H9 (cell line): ENCODE measurements around the gene DHCR7. TPM values are rescaled to one million over a fixed set of nuclear protein-coding genes. Genes with fewer than 3 reads are reported as not detected.

ENCODE experiments used
- DNase-seq: peaks from one replicate; pipeline ENCODE4 v3.0.0-alpha.2; 2017
- H2AFZ ChIP-seq: one replicate; pipeline ENCODE4 v1.6.1; 2013; ENCODE audit warnings: mild to moderate bottlenecking, low read length, control low read depth, moderate library complexity
- H2AK5ac ChIP-seq: 2 replicates; pipeline ENCODE4 v1.6.1; 2013; ENCODE audit warnings: low read length, control low read depth, mixed read lengths; ENCODE audit not compliant: insufficient read length
- H2BK120ac ChIP-seq: one replicate; pipeline ENCODE4 v1.6.1; 2013; ENCODE audit warnings: low read depth, mild to moderate bottlenecking, low read length, control low read depth, inconsistent platforms; ENCODE audit not compliant: poor library complexity, severe bottlenecking
- H2BK12ac ChIP-seq: 2 replicates; pipeline ENCODE4 v1.6.1; 2013; ENCODE audit warnings: low read length, control low read depth, mixed read lengths, low read depth; ENCODE audit not compliant: insufficient read length
- H2BK15ac ChIP-seq: 2 replicates; pipeline ENCODE4 v1.6.1; 2013; ENCODE audit warnings: low read depth, low read length, control low read depth
- H2BK20ac ChIP-seq: one replicate; pipeline ENCODE4 v1.6.1; 2013; ENCODE audit warnings: low read depth, mild to moderate bottlenecking, low read length, control low read depth, inconsistent platforms; ENCODE audit not compliant: poor library complexity, severe bottlenecking
- H2BK5ac ChIP-seq: 2 replicates; pipeline ENCODE4 v1.6.1; 2013; ENCODE audit warnings: low read length, control low read depth, mixed read lengths; ENCODE audit not compliant: insufficient read length
- H3K14ac ChIP-seq: 2 replicates; pipeline ENCODE4 v1.6.1; 2013; ENCODE audit warnings: low read length, control low read depth; ENCODE audit not compliant: insufficient read depth
- H3K18ac ChIP-seq: 2 replicates; pipeline ENCODE4 v1.6.1; 2013; ENCODE audit warnings: low read depth, mild to moderate bottlenecking, mixed read lengths, low read length, control low read depth; ENCODE audit not compliant: insufficient read length
- H3K23ac ChIP-seq: 2 replicates; pipeline ENCODE4 v1.6.1; 2013; ENCODE audit warnings: low read length, control low read depth, mixed read lengths, low read depth; ENCODE audit not compliant: insufficient read length
- H3K23me2 ChIP-seq: 2 replicates; pipeline ENCODE4 v1.6.1; 2013; ENCODE audit warnings: low read depth, mild to moderate bottlenecking, mixed read lengths, low read length, control low read depth; ENCODE audit not compliant: insufficient read length, poor library complexity, severe bottlenecking
- H3K27ac ChIP-seq: 2 replicates; pipeline ENCODE4 v1.5.1; 2013; ENCODE audit warnings: low read length, control low read depth, mixed read lengths, low read depth; ENCODE audit not compliant: insufficient read length
- H3K27me3 ChIP-seq: 2 replicates; pipeline ENCODE4 v1.6.1; 2013; ENCODE audit warnings: low read length, control low read depth, inconsistent platforms; ENCODE audit not compliant: insufficient read depth
- H3K4ac ChIP-seq: 2 replicates; pipeline ENCODE4 v1.6.1; 2013; ENCODE audit warnings: low read depth, mild to moderate bottlenecking, control low read depth, inconsistent platforms, low read length, moderate library complexity
- H3K4me1 ChIP-seq: 2 replicates; pipeline ENCODE4 v1.6.1; 2013; ENCODE audit warnings: low read length, control low read depth, inconsistent platforms; ENCODE audit not compliant: insufficient read depth
- H3K4me2 ChIP-seq: 2 replicates; pipeline ENCODE4 v1.6.1; 2013; ENCODE audit warnings: low read length, control low read depth, mixed read lengths; ENCODE audit not compliant: insufficient read length, insufficient read depth
- H3K56ac ChIP-seq: 2 replicates; pipeline ENCODE4 v1.6.1; 2013; ENCODE audit warnings: low read depth, mild to moderate bottlenecking, mixed read lengths, low read length, control low read depth; ENCODE audit not compliant: insufficient read length
- H3K79me1 ChIP-seq: 2 replicates; pipeline ENCODE4 v1.6.1; 2013; ENCODE audit warnings: low read depth, mild to moderate bottlenecking, moderate library complexity, low read length, control low read depth, inconsistent platforms; ENCODE audit not compliant: insufficient read depth, poor library complexity, severe bottlenecking
- H3K79me2 ChIP-seq: 2 replicates; pipeline ENCODE4 v1.6.1; 2013; ENCODE audit warnings: low read length, control low read depth, inconsistent platforms; ENCODE audit not compliant: insufficient read depth
- H3K9ac ChIP-seq: 2 replicates; pipeline ENCODE4 v1.6.1; 2013; ENCODE audit warnings: low read length, control low read depth, mixed read lengths; ENCODE audit not compliant: insufficient read length; ENCODE audit errors: extremely low read depth
- H3K9me3 ChIP-seq: one replicate; pipeline ENCODE4 v1.6.1; 2013; ENCODE audit warnings: low read depth, low read length, inconsistent platforms; ENCODE audit not compliant: control insufficient read depth
- H3T11ph ChIP-seq: one replicate; pipeline ENCODE4 v1.6.1; 2013; ENCODE audit warnings: mild to moderate bottlenecking, low read length, control low read depth, inconsistent platforms
- H4K20me1 ChIP-seq: one replicate; pipeline ENCODE4 v1.6.1; 2013; ENCODE audit not compliant: control insufficient read depth, insufficient read length, insufficient read depth
- H4K5ac ChIP-seq: 2 replicates; pipeline ENCODE4 v1.6.1; 2013; ENCODE audit warnings: low read depth, mild to moderate bottlenecking, mixed read lengths, low read length, control low read depth; ENCODE audit not compliant: insufficient read length
- H4K8ac ChIP-seq: replicated peaks from 2 replicates; pipeline ENCODE4 v1.6.1; 2013; ENCODE audit warnings: low read length, control low read depth, mixed read lengths, low read depth; ENCODE audit not compliant: insufficient read length
- H4K91ac ChIP-seq: 2 replicates; pipeline ENCODE4 v1.6.1; 2013; ENCODE audit warnings: low read depth, mild to moderate bottlenecking, moderate library complexity, mixed read lengths, low read length, control low read depth; ENCODE audit not compliant: insufficient read length
- H3K27ac Mint-ChIP-seq, 3 experiments: 2 replicates in 2 of 3; 3 replicates in 1 of 3; pipeline ENCODE4 v1.8.0; 2020 to 2021; ENCODE audit warnings: mixed read lengths in 3 of 3, mild to moderate bottlenecking in 1 of 3, moderate library complexity in 1 of 3
- H3K27me3 Mint-ChIP-seq: 2 replicates; pipeline ENCODE4 v1.8.0; 2021; ENCODE audit warnings: low read depth, mild to moderate bottlenecking, moderate library complexity, mixed read lengths
- H3K36me3 Mint-ChIP-seq, 3 experiments: 2 replicates in 2 of 3; 3 replicates in 1 of 3; pipeline ENCODE4 v1.8.0; 2020 to 2021; ENCODE audit warnings: low read depth in 3 of 3, mixed read lengths in 3 of 3; ENCODE audit not compliant: insufficient read depth in 1 of 3
- H3K4me1 Mint-ChIP-seq, 2 experiments: 2 replicates each; pipeline ENCODE4 v1.8.0; 2020; ENCODE audit warnings: mixed read lengths in 2 of 2
- H3K4me3 Mint-ChIP-seq, 2 experiments: 2 replicates in 1 of 2; 3 replicates in 1 of 2; pipeline ENCODE4 v1.8.0; 2020 to 2021; ENCODE audit warnings: mild to moderate bottlenecking in 2 of 2, mixed read lengths in 2 of 2, moderate library complexity in 1 of 2
- H3K9me3 Mint-ChIP-seq, 2 experiments: 2 replicates in 1 of 2; 3 replicates in 1 of 2; pipeline ENCODE4 v1.8.0; 2020; ENCODE audit warnings: mild to moderate bottlenecking in 2 of 2, mixed read lengths in 2 of 2, moderate library complexity in 1 of 2
- CTCF ChIP-seq: fragments of 200-600 bp; sonication (generic); conservative IDR thresholded peaks from 3 replicates; pipeline ENCODE4 v1.8.0; 2021; ENCODE audit warnings: antibody characterized with exemption, mild to moderate bottlenecking
- WGBS: extraction: QIAGEN DNeasy Blood & Tissue Kit; methylation state at CpG from one replicate; pipeline ENCODE4 v1.1.7; 2013; ENCODE audit warnings: missing lambda C conversion rate, low lambda C conversion rate, mixed read lengths; ENCODE audit not compliant: insufficient read length; ENCODE audit errors: extremely low coverage; 5-methylcytosine and 5-hydroxymethylcytosine counted together
- total RNA-seq: library from RNA; stranded (reverse); gene quantifications from 2 replicates; pipeline ENCODE4 v1.2.1, GENCODE V29; 2021

DHCR7 gene
- total RNA-seq, 1 experiment from 2014 or later: 124 TPM

- H3K27me3 ChIP-seq: no peaks in the 10 kb centered on the region
- no peak overlapping the region for H3K14ac ChIP-seq
- H3K9me3 ChIP-seq: no peaks in the 10 kb centered on the region
- H2BK120ac ChIP-seq: no peak overlapping the region
- H2BK20ac ChIP-seq: no peak overlapping the region
- H3K56ac ChIP-seq: no peak overlapping the region
- no peak overlapping the region for H3K4me2 ChIP-seq
- no peaks in the 10 kb centered on the region for H3K23me2 ChIP-seq
- no peaks in the 10 kb centered on the region for H3K79me1 ChIP-seq
- no peak overlapping the region for H3K9ac ChIP-seq
- no peak overlapping the region for H2BK15ac ChIP-seq
- H4K8ac ChIP-seq: no peak overlapping the region
- peaks cover 0 to 1% of the 10 kb centered on the region in 2 experiments; a peak in 1 of 5 replicates for H3K9me3 Mint-ChIP-seq
- H3T11ph ChIP-seq: no peak overlapping the region
- no peak overlapping the region for H2BK12ac ChIP-seq
- no peak overlapping the region for H3K4me3 Mint-ChIP-seq
- no peak overlapping the region for H2BK5ac ChIP-seq
- H3K27ac ChIP-seq: no peak overlapping the region
- no peak overlapping the region for H3K23ac ChIP-seq
- H3K4me1 Mint-ChIP-seq: peaks cover 4 to 6% of the 10 kb centered on the region in 2 experiments; a peak in 3 of 4 replicates
- no peak overlapping the region for H4K91ac ChIP-seq
- H3K79me2 ChIP-seq: no peaks in the 10 kb centered on the region
- WGBS: no CpG with 5 or more reads among the region's 19 CpGs
- no peak for TF ChIP-seq CTCF
- no peak overlapping the region for H3K4ac ChIP-seq
- no peak overlapping the region for H2AFZ ChIP-seq
- no peaks in the 10 kb centered on the region for H4K20me1 ChIP-seq
- no peak overlapping the region for H3K18ac ChIP-seq
- H2AK5ac ChIP-seq: no peak overlapping the region
- DNase-seq: no peak
- no peak overlapping the region for H4K5ac ChIP-seq
- no peaks in the 10 kb centered on the region for H3K27me3 Mint-ChIP-seq
- H3K27ac Mint-ChIP-seq: no peak overlapping the region
- no peaks in the 10 kb centered on the region for H3K4me1 ChIP-seq
- peaks cover 16 to 77% (median 35%) of the 10 kb centered on the region in 3 experiments for H3K36me3 Mint-ChIP-seq
Measured at GRCh38 chr11:71491531-71491930, 43.3 kb upstream of the DHCR7 start.
